Astrocyte (in vitro differentiated cells and primary cell): ENCODE measurements around the gene FCER1G. TPM values are rescaled to one million over a fixed set of nuclear protein-coding genes. Genes with fewer than 3 reads are reported as not detected.

ENCODE experiments used
- DNase-seq: peaks from one replicate; pipeline ENCODE4 v3.0.0-alpha.2; 2010; ENCODE audit warnings: low read depth
- FAIRE-seq: peaks from 2 replicates; lab custom pipeline; 2011; peaks lifted over from hg19 to GRCh38; lab: Jason Lieb, UNC
- H2AFZ ChIP-seq: 2 replicates; pipeline ENCODE4 v1.6.0; 2012; ENCODE audit warnings: low read depth, low read length, inconsistent platforms
- H3K27ac ChIP-seq: 2 replicates; pipeline ENCODE4 v1.5.1; 2011; ENCODE audit warnings: low read depth, low read length, inconsistent platforms
- H3K27me3 ChIP-seq: 2 replicates; pipeline ENCODE4 v1.6.0; 2011; ENCODE audit warnings: low read length, inconsistent platforms; ENCODE audit not compliant: insufficient read depth
- H3K36me3 ChIP-seq: 2 replicates; pipeline ENCODE4 v1.5.1; 2011; ENCODE audit warnings: low read length, inconsistent platforms; ENCODE audit not compliant: insufficient read depth
- H3K4me1 ChIP-seq: 2 replicates; pipeline ENCODE4 v1.5.1; 2011; ENCODE audit warnings: low read length, inconsistent platforms; ENCODE audit not compliant: insufficient read depth
- H3K4me2 ChIP-seq: 2 replicates; pipeline ENCODE4 v1.6.0; 2012; ENCODE audit warnings: low read length, inconsistent platforms
- H3K4me3 ChIP-seq: 2 replicates; pipeline ENCODE4 v1.5.1; 2011; ENCODE audit warnings: low read depth, mild to moderate bottlenecking, low read length, inconsistent platforms; ENCODE audit not compliant: insufficient read depth
- H3K79me2 ChIP-seq: 2 replicates; pipeline ENCODE4 v1.6.0; 2012; ENCODE audit warnings: mild to moderate bottlenecking, low read length, inconsistent platforms; ENCODE audit not compliant: insufficient read depth
- H3K9ac ChIP-seq: 2 replicates; pipeline ENCODE4 v1.6.0; 2012; ENCODE audit warnings: mild to moderate bottlenecking, low read length, inconsistent platforms
- H3K9me3 ChIP-seq: 2 replicates; pipeline ENCODE4 v1.5.1; 2012; ENCODE audit warnings: low read depth, mild to moderate bottlenecking, low read length, inconsistent platforms; ENCODE audit not compliant: insufficient read depth
- H4K20me1 ChIP-seq: 2 replicates; pipeline ENCODE4 v1.6.0; 2012; ENCODE audit warnings: low read length, inconsistent platforms; ENCODE audit not compliant: insufficient read depth
- H3K27ac Mint-ChIP-seq: one replicate; pipeline ENCODE4 v1.8.0; 2021; ENCODE audit warnings: mild to moderate bottlenecking, mixed read lengths; ENCODE audit not compliant: unreplicated experiment
- H3K27me3 Mint-ChIP-seq: one replicate; pipeline ENCODE4 v1.8.0; 2021; ENCODE audit warnings: low read depth, mixed read lengths; ENCODE audit not compliant: unreplicated experiment
- H3K36me3 Mint-ChIP-seq: one replicate; pipeline ENCODE4 v1.8.0; 2021; ENCODE audit warnings: low read depth, mixed read lengths; ENCODE audit not compliant: unreplicated experiment
- H3K4me1 Mint-ChIP-seq: one replicate; pipeline ENCODE4 v1.8.0; 2021; ENCODE audit warnings: low read depth, mixed read lengths; ENCODE audit not compliant: unreplicated experiment
- H3K4me3 Mint-ChIP-seq: one replicate; pipeline ENCODE4 v1.8.0; 2021; ENCODE audit warnings: mild to moderate bottlenecking, moderate library complexity, mixed read lengths; ENCODE audit not compliant: unreplicated experiment
- H3K9me3 Mint-ChIP-seq: one replicate; pipeline ENCODE4 v1.8.0; 2021; ENCODE audit warnings: mild to moderate bottlenecking, mixed read lengths; ENCODE audit not compliant: unreplicated experiment
- CTCF ChIP-seq: IDR thresholded peaks from 2 replicates; pipeline ENCODE4 v1.5.1; 2011; ENCODE audit warnings: low read depth, mild to moderate bottlenecking, inconsistent platforms, low read length, moderate library complexity; ENCODE audit not compliant: insufficient read depth
- EZH2 ChIP-seq: IDR thresholded peaks from 2 replicates; pipeline ENCODE4 v1.6.1; 2012; ENCODE audit warnings: mild to moderate bottlenecking, low read length, inconsistent platforms; ENCODE audit not compliant: insufficient read depth
- total RNA-seq: library from RNA; stranded (reverse); gene quantifications from 2 replicates; pipeline ENCODE4 v1.2.1, GENCODE V29; 2021

FCER1G gene
- total RNA-seq, 1 donor from 2014 or later: 0.68 TPM

DNA sequence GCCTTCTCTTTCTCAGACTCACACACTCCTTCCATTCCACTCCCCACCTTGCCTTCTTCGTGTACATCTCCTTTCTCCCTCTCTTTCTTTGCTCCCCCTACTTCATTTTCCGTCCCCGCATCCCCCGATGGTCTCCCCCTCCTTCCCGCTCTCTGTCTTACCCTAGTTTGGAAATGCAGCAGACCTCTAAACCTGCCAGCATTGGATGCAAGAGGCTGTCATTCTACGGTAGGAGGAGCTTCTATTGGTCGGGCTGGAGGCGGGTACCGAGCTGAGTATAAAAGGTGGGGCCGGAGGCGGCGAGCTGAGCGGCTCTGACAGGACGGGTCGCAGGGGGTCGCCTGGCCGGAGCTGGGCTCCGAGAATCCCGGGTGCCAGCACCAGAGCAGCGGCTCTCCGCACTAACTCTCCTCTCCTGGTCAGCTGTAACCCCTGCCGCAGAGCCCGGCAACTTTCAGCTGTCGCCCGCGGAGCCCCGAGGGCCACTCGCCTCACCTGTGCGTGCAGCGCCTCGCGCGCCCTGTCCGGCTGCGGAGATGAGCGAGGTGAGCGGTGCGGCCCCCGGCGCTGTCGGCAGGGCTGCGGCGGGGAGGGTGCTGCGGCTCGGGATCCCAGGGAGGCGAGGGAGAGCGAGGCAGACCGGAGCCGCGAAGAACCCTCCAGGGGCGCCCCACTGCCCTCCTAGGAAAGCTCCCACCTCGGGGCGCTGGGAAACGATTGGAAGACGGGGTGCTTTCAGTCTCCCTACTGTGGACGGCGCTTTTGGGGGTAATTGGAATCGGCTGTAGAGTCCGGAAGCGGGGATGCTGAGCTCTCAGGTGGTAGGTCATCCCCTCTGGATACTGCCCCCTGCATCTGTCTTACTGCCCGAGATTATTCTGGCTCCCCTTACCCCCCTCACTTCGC is 43.6 kb downstream of the FCER1G start, which contains the start of gene PCP4L1:
PCP4L1 (plus strand) TSS at position 307 of the 906 bp plus-strand sequence; CDS start at position 537, 230 bp downstream.
- Mint-ChIP-seq H3K4me3 (peak within 1 kb of the TSS; percentile 54), H3K36me3 (peaks cover 3% of the 10 kb centered on the region), H3K9me3 (peaks cover 18% of the 10 kb centered on the region), H3K4me1 (no peaks in the 10 kb centered on the region), H3K27ac (peak within 1 kb of the TSS; percentile 58), H3K27me3 (peaks cover 49% of the 10 kb centered on the region)
- FAIRE-seq: no peak
- H4K20me1 ChIP-seq: no peaks in the 10 kb centered on the region
- peak within 1 kb of the TSS; percentile 84 for H3K4me2 ChIP-seq
- no peak within 1 kb of the TSS for H3K27ac ChIP-seq
- H3K79me2 ChIP-seq: no peaks in the 10 kb centered on the region
- peaks cover 8% of the 10 kb centered on the region for H3K9me3 ChIP-seq
- H3K4me3 ChIP-seq: peak within 1 kb of the TSS; percentile 51
- H3K36me3 ChIP-seq: no peaks in the 10 kb centered on the region
- H2AFZ ChIP-seq: peak within 1 kb of the TSS; percentile 84
- peaks cover 6% of the 10 kb centered on the region for H3K4me1 ChIP-seq
- peaks cover 40% of the 10 kb centered on the region for H3K27me3 ChIP-seq
- DNase-seq: peak; percentile 44
- H3K9ac ChIP-seq: no peak within 1 kb of the TSS
- TF ChIP-seq EZH2 (peak; percentile 91), CTCF (no peak)

- Mint-ChIP-seq H3K27me3 (peaks cover 49% of the 10 kb centered on the region), H3K4me3 (peak overlapping the region; percentile 54)
- H3K4me2 ChIP-seq: peak overlapping the region; percentile 84
Measured at GRCh38 chr1:161259345-161259702, 44.2 kb downstream of the FCER1G start.

More at GRCh38 chr1:161259345-161259702, 44.2 kb downstream of the FCER1G start:
- no peak for FAIRE-seq
- Mint-ChIP-seq H3K36me3 (peaks cover 3% of the 10 kb centered on the region), H3K27ac (peak overlapping the region; percentile 58), H3K4me1 (no peaks in the 10 kb centered on the region), H3K9me3 (peaks cover 18% of the 10 kb centered on the region)
- Histone ChIP-seq H3K79me2 (no peaks in the 10 kb centered on the region), H3K36me3 (no peaks in the 10 kb centered on the region), H3K27ac (no peak overlapping the region), H4K20me1 (no peaks in the 10 kb centered on the region), H3K4me3 (no peak overlapping the region), H3K4me1 (peaks cover 6% of the 10 kb centered on the region), H3K27me3 (peaks cover 40% of the 10 kb centered on the region), H2AFZ (no peak overlapping the region), H3K9ac (no peak overlapping the region), H3K9me3 (peaks cover 8% of the 10 kb centered on the region)
- no peak for TF ChIP-seq EZH2
- no peak for TF ChIP-seq CTCF
- no peak for DNase-seq
